Hematopoietic multipotent progenitor cell treated with erythropoietin and hydrocortisone succinate and interleukin-3 and kit ligand, for 6 days (in vitro differentiated cells): ENCODE results near the gene KIAA1958.
"Not testable (repeated sequence)": the region's sequence is repeated elsewhere in the genome, so short reads cannot be mapped to it uniquely, and the experiment has no call there.

Source experiments
- DNase-seq: peaks from one replicate; pipeline ENCODE4 v3.0.0-alpha.2; 2015

The KIAA1958 gene

DNA sequence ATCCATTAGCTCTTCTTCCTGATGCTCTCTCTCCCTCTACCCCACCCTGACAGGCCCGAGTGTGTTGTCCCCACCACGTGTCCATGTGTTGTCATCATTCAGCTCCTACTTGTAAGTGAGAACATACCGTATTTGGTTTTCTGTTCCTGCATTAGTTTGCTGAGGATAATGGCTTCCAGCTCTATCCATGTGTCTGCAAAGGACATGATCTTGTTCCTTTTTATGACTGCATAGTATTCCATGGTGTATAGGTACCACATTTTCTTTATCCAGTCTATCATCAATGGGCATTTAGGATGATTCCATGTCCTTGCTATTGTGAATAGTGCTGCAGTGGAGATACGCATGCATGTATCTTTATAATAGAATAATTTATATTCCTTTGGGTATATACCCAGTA is 186.6 kb downstream of the KIAA1958 start:
- DNase-seq = not testable (repeated sequence)

DNA sequence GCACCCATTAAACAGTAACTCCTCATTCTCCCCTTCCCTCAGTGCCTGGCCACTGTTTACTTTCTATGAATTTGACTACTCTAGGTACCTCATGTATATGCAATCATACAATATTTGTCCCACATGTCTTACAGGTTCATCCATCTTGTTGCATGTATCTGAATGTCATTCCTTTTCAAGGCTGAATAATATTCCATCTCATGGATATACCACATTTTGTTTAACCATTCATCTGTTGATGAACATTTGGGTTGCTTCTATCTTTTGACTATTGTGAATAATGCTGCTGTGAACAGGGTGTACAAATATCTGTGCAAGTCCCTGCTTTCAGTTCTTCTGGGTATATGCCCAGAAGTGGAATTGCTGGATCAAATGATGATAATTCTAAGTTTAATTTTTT is 190.4 kb downstream of the KIAA1958 start:
- no peak for DNase-seq

DNA sequence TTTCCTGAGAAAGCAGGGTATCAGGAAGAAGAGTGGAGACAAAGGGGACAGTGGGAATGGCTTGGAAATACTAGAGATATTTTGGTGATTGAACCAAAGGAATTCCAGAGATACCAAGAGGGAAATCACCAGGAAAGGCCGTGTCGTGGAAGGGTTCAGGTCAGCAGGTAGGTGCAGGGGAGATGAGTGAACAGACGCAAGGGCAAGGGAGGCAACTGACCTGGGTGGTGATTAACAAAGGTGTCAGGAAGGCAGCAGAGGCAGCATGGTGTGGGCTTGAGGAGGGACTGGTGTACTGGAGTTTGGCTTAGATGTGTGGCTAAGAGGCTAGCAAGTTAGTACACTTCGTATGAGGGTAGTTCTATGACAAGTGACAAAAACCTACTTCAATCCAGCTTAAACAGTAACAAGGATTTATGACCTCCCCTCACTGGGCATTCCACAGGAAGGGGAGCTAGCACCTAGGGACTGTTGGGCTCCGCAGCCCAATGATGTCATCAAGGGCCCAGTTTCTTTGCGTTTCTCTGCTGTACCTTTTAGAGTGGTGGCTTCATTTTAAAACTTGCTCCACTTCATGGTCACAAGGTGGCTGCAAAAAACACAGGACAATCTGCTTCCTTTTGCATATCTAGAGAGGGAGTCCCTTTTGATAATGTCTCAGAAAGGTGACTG is 194.2 kb downstream of the KIAA1958 start:
- no peak for DNase-seq

DNA sequence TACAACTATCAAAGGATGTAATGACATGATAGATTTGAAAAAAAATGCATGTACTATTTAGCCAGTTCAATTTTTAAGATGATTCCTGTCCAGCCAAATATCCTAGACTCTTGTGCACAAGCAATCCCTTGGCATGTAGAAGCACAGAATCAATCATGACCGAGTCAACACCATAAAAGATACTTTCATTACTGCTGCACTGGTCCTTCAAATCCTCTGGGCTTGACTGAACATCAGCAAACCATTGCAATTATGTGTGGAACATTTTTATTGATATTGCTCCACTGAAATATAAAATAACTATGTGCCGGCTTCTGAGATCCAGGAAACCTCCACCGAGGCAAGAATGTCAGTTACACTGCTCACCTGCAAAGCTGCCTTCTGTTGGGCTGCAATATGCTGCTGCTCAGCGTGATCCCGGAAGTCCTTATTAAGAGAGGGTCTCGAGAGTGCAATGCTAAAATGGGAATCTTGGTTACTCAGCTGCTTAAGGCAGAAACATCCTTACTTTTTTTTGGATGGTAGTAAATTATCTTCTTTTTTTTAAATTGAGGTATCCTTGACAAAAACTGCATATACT is 202.6 kb downstream of the KIAA1958 start:
- no peak for DNase-seq

DNA sequence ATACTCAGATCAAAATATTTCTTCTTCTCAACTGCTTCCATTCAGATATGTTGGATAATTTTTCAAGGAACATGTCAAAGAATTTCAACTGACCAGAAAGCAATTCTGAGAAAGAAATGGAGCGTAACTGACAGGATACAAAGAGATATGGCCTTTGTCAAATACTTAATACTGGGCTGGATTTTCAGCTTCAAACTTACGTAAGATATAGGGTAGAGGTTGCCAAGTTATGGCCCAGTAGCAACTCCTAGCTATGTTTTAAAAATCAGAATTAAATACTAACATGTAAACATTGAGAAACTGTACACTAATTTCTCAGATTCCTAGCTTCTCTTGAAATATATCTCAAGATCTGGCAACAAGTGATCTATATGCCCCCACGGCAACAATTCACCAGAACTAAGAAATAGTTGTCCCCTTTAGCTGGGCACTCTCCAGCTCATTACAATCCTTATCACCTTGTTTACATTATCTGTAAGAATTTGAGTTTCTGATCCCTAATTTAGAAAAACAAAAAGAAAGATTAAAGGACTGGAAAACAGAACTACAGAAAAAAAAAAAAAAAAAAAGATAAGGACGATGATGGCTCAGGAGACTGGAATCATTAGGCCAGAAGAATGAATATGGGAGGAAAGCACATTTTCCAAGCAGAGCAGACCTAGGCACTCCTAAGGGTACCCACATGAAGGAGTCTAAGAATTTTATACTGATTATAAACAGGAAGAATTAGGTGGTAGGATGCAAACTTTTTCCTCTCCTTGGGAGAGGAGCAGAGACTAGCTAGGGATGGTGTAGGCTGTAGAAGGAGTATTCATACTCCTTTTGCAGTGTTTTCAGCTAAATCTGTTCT is 208.3 kb downstream of the KIAA1958 start:
- DNase-seq = no peak

DNA sequence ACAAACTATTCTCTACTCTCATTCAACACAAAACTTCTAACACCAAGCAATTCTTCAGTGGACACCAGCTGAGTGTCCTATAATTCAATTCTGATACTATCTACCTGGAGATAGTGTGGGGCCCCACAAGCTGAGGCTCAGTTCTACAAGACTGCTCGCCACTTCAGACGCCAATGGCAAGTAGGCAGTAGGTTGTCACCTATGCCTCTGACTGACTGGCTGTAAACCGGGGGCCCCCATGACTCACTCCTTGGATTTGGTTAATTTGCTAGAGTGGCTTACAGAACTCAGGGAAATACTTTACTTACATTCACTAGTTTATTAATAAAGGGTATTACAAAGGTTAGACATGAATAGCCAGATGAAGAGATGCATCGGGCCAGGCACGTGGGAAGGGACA is 209.8 kb downstream of the KIAA1958 start:
- DNase-seq = no peak

DNA sequence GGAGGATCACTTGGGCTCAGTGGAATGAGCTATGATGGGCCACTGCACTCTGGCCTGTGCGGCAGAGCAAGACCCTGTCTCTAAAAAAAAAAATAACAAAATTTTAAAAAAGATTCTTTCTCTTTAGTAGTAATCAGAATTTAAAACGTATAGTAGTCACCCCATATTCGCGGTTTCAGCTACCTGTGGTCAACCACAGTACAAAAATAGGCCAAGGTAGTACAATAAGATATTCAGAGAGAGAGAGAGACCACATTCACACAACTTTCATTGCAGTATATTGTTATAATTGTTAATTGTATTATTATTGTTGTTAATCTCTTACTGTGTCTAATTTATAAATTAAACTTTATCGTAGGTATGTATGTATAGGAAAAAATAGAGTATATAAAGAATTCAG is 212.6 kb downstream of the KIAA1958 start:
- no peak for DNase-seq

DNA sequence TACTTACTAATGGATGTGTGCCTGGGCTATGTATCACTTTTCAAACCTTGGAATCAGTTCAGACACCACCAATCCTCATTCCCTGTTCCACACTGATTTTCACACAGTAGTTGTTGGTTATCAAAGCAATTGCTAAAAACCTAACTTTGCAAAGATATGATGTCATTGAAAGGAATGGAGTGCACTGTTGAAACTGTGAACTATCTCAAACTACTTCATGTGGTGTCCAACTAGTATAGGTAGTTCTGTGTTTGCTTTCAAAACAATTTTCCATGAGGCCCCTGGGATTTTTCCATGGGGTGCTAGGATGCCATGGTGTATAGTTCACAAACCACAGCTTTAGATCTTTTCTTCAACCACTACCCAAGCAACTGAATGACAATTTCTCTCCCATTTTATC is 213.5 kb downstream of the KIAA1958 start:
- no peak for DNase-seq

DNA sequence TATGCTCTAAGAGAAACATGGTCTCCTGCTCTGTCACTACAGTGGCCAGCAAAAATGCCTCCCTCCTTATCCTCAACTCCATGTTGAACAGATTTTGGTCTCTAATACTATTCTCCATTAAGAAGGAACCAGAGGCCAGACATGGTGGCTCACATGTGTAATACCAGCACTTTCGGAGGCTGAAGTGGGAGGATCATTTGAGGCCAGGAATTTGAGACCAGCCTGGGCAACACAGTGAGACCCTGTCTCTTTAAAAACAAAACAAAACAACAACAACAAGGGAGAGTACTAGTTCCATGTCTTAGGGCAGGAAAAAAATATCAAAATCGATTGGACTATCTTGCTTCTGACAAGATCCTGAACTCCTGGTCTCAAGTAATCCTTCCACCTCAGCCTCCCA is 216.7 kb downstream of the KIAA1958 start:
- DNase-seq = no peak

DNA sequence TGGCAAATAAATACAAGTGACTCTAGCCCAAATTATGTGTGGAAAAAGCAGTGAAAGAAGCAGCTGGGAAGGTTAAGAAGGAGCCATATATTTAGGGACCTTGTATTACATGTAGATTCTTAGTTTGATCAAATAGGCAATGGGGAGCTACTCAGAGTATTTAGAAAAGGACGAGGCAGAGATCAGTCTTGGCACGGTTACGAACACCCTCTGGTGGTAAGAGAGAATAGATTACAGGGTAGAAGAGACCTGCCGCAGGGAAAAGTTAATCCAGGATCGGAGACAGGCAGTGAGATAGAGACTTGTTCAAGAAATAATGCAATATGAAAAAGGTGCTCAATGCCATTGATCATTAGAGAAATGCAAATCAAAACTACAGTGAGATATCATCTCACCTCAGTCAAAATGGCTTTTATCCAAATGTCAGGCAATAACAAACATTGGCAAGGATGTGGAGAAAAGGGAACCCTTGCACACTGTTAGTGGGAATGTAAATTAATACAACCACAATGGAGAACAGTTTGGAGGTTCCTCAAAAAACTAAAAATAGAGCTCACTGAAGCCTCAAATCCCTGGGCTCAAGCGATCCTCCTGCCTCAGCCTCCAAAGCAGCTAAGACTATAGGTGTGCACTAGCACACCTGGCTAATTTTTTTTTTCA is 219.3 kb downstream of the KIAA1958 start:
- DNase-seq = peak; percentile 21

DNA sequence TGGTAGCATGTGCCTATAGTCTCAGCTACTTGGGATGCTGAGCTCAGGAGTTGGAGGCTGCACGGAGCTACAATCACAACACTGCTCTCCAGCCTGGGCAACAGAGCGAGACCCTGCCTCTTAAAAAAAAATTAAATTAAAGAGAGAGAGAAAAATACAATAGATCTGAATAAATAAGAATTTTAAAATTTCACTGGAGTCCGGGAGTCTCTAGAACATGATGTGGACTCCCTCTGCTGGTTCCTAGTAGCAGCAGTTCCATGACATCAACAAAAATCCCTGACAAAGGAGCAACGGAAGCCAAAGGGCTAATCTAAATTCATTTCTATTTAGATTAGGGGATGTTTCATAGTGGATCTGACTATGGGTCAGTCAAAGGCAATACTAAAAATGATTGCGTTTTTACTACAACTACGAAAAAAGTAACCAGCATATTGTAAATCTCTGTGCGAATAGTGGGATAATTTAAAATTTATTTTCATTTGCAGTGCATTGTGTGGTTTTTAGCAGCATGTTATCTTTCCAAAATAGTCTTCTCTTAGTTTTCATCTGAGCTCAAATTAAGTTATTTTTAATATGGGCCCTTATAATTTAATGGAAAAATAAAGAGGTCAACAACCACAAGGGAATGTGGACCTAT is 224.5 kb downstream of the KIAA1958 start:
- DNase-seq = peak; percentile 56

DNA sequence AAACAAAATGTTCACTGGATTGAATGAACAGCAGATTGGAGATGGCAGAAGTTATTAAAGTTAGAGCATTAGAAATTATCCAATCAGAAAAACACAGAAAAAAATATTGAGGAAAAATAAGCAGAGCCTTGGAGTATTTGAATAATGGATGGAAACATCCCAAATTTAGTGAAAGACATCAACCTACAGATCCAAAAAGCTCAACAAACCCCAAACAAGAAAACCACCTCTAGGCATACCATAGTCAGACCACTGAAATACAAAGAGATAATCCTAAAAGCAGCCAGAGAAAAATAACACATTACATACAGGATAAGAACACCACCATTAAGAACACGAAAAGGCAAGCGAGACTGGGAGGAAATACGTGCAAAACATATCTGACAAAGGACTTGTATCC is 226.1 kb downstream of the KIAA1958 start:
- no peak for DNase-seq

DNA sequence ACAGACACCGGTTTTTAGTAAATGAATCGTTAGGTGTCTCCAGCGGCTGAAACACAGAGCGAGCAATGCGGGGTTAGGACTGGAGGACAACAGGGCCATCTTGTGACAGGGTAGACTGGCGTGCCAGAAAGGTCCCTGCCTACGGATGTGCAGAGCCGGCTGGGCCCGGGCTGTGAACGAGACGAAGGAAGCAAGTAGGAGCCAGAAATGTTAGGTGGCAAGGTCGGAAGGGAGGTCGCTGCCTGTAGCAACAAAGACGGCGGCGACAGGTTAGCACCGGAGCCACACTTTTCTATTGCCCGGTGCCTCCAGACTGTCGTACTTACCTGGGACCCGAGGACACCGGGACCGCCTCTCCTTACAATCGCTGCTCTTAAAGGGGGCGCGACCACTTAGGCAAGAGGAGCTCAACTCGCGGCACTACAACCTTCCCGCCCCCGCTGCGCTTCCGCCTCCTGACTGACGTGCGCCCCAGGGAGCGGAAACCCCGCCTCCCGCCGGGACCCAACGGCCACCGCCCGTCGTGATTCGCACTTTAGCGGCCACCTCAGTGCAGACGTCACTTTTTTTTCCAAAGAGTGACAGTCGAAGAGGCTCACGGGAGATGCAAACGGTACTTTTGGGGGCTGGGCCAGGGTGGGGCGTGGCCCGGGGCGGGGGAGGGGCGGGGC is 231.2 kb downstream of the KIAA1958 start, which contains the start of gene INIP:
Gene INIP, minus strand, starts transcription at position 457 of the 671 bp plus-strand sequence. CDS start 1,632 bp downstream, outside the sequence.
- peak; percentile 99 for DNase-seq
